NCI-H1417 treated with DMSO at 0.1 percent for 48 hours (cell line): ENCODE measurements around the gene CD109.
"Not testable (repeated sequence)": the region's sequence is repeated elsewhere in the genome, so short reads cannot be mapped to it uniquely, and the experiment has no call there.

Experiments
- DNase-seq: peaks from one replicate; lab custom pipeline; 2025; lab: John Stamatoyannopoulos, UW

CD109 gene

DNA sequence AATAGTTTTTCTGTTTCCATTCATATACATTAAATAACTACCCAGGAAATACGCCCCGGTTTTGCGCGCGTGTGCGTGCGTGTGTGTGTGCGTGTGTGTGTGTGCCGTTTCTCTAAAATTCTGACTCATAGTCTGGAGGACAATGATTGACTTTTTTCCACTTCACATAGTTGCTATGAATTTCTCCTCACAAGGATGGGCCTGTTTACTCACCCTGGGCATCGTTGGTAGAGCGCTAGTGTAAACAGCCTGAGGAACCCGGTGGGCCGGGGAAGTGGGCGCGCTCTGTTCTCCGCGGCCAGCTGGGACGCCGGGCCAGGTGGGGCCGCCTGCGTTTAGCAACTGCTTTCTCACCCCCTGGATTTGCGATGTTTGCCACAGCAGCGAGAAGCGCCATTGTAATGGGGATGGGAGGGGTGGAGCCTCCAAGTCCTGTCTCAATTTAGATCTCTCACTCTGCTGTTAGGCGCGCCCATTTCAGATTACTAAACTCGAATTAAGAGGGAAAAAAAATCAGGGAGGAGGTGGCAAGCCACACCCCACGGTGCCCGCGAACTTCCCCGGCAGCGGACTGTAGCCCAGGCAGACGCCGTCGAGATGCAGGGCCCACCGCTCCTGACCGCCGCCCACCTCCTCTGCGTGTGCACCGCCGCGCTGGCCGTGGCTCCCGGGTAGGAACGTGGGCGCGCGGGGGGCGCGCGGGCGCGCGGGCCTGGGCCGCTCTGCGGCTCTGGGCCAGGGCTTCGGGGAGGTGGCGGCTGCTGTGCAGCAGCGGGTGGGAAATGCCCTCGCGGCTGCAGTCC, at the start of gene CD109:
TSS of gene CD109 (plus strand) at position 585 of the 803 bp plus-strand sequence. CDS start at position 598, 13 bp downstream.
- DNase-seq: no peak

DNA sequence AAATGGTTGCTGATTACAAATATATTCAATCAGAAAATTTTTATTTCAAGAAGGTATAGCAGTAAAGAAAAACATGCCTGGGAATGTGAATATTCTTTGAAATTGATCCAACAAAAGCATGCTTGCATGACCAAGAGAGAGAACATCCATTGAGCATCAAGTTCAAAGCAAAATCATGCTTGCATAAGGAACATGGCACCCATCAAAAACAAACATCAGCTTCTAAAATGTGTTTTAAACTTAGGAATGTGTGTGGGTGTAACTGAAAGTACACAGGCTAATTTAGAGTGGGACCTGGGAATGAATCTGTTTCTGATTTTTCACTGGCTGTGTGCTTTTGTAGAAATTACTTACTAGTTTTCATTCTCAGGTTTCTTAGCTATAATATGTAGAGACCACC, 47.8 kb upstream of the CD109 start:
- DNase-seq: no peak

DNA sequence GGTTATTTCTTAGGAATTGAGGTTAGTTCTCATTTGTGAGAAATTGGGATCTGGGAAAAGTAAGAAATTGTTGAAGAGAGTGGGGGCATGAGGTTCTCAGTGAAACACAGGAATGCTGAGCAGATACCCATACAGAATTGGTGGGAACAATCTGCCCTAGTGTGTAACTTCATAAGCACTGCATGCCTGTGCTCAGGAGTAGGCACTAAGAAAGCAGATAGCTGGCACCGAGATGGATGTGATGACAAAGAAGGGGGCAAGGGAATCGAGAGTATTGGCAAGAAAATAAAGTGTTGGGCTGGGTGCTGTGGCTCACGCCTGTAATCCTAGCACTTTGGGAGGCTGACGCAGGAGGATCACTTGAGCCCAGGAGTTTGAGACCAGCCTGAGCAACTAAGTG, 46.2 kb upstream of the CD109 start:
- DNase-seq: no peak

DNA sequence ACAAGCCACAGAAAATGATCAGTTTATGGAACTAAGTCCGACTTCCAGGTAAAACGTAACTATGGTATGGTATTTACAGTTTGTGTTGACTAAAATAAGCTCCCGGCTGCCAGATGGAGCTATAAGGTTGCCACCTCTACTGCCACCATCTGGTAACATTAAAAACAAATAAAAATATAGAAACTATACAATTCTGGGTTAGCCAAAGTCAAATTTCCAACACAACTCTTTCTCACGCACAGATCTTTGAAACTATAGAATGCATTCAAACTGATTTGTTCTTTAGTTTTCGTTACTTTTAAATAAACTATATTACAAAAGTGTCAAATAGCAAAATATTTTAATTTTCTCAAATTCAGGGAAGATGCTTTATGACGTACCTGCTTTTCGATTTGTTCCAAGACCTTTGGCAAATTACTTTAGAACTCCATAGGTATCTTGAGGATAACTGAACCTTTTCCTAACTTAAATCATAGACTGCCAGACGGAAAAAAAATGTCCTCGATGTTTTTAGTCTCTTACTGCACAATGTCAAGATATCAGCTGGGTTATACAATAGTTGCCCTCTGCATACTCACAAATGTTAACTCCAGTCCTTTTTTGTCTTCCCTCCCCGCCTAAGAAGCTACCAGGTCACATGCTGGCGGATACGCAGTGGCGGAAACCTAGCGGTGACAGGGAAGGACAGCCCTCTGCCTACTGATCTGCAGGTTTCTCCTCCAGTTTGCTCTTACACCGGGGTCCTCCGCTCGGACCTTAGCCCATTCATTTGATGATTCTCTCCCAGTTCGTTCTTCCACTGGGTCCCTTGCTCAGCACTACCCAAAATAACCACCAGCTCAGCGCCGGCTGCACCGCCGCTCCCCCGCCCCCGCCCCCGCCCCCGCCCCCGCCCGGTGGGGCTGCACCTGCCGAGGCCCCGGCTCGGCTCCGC, 43.1 kb upstream of the CD109 start:
- no peak for DNase-seq

DNA sequence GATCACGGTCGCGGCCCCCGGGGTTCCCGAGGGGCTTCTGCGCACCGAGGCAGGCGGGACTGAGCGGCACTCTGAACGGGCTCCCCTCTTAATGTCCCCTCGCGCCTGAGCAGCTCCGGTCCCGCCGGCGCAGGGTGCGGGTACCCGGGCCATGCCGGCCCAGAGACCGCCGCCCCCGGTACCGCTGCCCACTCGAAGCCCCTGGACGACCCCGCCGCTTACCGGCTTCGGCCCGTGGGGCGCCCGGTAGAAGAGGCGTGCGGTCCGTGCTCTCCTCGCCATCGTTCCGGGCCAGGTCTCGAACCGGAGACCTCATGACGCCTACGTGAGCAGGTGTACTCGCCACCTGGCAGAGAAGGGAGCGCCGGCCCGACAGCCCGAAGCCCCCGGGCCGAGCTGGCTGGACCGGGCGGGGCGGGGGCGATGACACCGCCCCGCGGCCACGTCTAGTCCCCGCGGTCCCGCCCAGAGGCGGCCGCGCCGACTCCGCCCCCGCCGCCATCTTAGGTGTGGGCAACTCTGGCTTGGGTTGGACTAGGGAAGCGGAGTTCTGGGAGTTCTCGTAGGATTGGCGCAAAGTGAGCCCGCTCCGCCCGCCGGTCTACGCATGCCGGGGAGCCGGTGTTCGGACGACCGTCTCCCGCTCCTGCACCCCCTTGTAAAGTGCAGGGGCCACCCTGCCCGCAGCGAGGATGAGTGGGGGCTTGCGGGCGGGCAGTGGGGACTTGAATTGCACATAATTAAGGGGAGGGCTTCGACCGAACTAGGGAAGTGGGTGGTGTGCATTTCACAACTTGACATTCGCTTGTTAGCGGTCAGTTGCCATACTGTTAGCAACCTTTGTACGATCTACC, 42.2 kb upstream of the CD109 start, which contains the start of gene SLC17A5:
TSS of gene SLC17A5 (minus strand) at position 422 of the 854 bp plus-strand sequence. CDS start at position 316, 106 bp downstream.
- DNase-seq: peak; percentile 76

DNA sequence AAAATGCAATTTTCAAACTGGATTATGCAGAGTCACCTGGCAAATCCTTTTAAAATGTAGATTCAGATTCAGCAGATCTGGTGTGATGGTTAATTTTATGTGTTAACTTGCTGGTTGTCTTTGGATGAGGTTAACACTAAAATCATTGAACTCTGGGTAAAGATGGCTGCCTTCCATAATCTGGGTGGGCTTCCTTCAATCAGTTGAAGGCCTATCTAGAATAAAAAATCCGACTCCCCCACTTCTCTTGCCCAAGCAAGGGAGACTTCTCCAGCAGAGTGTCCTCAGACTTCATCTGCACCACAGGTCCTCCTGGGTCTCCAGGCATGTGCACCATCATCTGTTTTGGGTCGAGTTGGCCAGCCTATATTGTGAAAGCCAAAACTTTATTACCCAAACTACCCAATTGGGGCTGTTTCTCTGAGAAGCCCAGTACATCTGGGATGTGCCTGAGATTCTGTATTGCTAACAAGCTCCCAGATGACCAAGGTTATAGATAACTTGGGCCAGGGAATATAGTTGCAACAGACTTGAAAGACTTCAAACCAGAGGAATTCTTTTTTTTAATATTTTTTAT, 40.6 kb upstream of the CD109 start:
- DNase-seq: no peak

DNA sequence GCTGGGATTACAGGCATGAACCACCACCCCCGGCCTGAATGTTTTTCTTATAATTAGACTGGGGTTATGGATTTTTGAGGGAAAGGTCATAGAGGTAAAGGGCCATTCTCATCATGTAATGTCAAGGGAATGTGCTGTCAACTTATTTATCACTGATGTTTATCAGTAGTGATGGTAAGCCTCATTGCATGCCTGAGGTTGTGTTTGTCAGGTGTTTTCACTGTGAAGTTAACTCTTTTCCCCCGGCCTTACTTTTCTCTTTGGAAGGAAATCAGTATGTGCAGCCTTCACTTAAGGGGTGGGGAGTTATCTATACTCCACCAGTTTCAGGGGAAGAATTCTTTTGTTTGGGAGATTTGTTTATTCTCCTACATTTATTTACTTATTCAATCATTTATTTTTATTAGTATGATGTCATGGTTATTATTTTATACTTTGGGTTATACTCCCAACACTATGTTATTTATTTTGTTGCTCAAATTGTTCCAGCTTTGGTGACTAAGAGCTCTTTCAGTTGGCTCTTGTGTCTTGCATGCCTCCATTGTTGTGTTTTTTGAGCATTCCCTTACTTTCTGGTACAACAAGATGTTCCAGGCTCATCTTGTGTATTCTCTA, 39.4 kb upstream of the CD109 start:
- no peak for DNase-seq

DNA sequence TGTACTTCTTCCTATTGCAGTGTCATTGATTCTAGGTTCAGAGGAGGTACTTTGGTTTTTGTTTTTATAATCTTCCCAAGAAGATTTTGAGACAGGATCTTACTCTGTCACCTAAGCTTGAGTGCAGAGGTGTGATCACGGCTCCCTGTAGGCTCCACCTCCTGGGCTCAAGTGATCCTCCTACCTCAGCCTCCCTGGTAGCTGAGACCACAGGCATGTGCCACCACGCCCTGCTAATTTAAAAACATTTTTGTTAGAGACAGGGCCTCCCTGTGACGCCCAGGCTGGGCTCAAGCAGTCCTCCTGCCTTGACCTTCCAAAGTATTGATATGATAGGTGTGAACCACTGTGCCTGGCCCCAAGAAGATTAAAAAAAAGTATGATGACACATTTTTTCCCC, 38.8 kb upstream of the CD109 start:
- DNase-seq: no peak

DNA sequence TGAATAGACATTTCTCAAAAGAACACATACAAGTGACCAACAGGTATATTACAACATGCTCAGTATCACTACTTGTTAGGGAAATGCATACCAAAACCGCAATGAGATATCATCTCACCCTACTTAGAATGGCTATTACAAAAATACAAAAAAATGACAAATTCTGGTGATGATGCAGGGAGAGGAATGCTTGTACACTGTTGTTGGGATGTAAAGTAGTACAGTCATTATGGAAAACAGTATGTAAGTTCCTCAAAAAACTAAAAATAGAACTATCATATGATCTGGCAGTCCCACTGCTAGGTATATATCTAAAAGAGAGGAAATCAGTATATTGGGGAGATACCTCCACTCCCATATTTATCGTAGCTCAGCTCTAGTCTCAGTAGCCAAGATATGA, 31.3 kb upstream of the CD109 start:
- no peak for DNase-seq

DNA sequence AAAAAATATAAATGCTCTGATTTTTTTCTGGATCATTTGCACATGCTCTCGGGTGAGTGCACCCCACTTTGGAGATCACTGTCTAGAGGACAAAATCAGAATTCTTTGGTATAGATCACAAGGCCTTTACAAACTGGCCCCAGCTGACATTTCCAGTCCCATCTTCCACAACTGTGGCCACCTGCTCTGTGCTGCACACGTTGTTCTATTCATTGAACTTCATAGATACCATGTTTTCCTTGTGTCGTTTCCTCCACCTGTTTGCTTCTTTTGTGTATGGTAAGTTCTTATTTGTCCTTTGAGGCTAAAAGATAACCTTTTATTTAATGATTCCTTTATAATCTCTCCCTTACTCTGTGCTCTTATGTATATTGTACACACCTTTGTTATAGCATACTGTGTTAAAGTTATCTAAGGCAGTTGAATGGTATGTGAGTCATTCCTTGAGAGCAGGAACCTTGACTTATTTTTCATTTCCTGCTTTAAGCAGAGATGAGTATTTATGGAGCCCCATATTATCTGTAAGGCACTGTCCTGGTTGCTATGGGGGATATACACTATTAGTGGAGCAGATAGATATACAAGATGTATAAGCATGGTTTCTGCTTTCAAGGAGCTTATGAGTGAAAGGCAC, 30.2 kb upstream of the CD109 start:
- no peak for DNase-seq

DNA sequence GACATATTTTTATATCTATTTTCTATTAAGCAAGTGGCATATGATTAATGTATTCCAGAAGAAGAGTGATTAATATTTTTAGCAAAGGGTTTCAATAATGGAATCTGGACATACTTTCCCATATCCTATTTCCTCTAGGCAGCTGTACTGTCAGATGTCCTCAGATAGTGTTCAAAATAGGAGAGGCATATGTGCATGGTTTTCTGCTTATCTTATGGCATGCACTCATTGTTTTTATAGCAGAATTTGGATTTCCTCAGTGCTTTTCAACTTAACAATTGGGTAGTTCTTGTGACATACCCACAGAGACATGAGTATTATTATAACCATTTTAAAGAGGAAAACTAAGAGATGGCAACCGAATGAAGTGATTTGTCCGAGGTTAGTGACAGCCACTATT, 29.6 kb upstream of the CD109 start:
- DNase-seq: no peak

DNA sequence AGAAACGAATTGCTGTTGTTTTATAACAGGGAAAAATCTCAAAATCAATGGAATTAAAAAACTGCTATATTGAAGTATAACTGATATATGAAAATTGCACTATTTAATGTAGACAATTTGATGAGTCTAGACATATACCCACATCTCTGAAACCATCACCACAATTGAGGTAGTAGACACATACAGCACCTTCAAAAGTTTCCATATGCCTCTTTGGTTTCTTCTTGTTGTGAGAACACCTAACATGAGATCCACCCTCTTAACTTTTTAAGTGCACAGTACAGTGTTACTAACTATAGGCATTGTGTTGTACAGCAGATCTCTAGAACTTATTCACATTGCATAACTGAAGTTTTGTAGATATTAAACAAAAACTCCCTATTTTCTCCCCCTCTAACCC, 28.2 kb upstream of the CD109 start:
- DNase-seq: no peak

DNA sequence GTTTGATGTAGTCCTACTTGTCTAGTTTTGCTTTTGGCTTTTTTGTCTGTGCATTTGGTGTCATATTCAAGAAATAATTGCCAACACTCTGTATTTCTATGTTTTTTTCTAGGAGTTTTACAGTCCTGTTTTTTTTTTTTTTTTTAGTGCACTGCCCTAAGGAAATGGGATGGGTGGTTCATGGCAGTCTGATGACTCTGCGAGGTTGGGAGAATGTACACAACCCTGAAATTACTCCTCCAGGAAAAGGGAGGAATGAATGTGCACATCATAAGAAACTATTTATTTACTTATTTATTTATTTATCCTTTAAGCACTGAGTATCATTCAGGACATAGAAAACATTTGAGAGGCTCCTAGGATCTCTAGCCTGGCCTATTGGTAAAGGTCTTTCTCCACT, 27.0 kb upstream of the CD109 start:
- DNase-seq: no peak

DNA sequence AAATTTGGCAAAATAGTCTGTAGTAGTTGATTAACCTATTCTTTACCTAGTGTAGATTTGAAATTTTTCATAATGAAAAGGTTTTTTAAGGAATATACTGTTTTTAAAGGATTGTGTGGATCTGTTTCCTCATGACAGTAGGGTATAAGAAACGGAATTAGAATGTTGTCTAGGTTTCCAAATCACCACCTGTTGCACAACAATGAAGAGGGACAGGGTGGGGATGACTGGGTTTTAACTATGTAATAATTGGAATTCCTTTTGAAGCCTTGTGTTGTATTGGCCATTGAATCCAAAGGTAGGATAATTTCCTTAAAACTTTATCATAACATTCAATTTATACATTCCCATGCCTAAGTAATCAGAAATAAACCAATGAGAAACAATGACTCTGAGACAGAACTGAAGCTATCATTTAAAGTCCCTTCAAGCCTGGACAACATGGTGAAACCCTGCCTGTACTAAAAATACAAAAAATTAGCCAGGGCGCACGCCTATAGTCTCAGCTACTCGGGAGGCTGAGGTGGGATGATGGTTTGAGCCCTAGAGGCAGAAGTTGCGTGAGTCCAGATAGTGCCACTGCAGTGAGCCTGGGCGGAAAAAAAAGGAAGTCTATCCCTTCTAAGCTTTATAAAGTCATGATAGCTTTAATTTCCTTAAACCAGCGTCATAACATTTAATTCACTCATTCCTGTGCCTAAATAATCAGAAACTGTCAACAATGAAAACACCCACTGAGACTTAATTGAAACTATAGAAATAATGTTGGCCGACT, 23.9 kb upstream of the CD109 start:
- DNase-seq: no peak

DNA sequence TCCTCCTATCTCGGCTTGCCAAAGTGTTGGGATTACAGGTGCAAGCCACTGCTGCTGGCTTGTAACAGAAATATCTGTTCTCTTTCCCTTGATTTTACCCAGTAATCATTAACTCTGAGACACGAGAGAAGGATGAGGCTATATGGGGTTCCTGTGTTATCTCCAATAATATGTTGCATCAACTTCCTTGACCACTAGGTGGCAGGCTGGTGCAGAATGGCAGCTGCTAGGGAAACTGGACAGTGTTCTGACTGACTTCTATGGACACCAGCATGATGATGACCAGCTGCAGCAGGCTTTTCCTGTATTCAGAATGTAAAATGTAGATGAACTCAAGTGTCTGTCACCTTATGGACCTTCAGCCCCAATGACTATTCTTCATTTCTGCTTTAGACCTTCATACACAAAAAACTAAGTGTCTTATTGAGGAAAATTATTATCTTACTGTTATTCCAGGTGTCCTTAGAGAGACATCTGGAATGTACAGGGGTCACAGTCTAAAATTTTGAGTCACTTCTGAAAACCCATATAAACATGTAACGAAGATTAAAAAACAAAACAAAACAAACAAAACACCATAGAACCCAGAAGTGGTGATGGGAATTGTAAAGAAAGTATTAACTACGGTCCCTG, 20.4 kb upstream of the CD109 start:
- no peak for DNase-seq

DNA sequence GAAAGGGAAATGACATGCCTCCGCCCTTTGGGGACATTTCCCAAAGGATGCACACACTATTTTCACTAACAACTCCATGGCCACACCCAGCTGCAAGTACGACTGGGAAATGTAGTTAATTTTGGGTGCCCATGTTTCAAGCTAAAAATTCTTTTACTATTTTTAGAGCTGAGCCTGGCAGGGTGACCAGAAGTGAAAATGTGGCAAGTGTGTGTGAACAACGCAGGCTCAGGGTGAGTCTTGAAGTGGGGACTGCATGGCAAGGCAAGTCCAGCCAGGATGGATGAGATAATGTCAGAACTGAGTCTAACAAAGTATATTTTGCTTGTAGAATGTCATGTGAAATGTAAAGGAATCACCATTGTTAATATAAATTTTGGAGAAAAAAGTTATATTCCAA, 17.0 kb upstream of the CD109 start:
- no peak for DNase-seq

DNA sequence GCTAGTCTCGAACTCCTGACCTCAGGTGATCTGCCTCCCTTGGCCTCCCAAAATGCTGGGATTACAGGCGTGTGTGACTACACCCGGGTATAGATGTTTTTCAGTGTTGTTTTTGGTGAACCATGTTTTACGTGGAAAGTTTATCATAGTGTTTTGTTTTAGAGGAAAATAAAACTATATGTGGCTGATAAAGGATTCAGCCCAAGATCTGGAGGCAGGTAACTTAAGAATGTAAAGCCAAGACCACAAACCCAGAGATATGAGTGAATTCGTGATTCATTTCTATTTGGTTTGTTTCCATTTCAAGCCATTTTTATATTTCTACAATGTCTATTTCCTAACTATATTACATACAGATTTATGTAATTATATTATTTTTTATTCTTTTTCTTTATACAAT, 16.2 kb upstream of the CD109 start:
- DNase-seq: not testable (repeated sequence)

DNA sequence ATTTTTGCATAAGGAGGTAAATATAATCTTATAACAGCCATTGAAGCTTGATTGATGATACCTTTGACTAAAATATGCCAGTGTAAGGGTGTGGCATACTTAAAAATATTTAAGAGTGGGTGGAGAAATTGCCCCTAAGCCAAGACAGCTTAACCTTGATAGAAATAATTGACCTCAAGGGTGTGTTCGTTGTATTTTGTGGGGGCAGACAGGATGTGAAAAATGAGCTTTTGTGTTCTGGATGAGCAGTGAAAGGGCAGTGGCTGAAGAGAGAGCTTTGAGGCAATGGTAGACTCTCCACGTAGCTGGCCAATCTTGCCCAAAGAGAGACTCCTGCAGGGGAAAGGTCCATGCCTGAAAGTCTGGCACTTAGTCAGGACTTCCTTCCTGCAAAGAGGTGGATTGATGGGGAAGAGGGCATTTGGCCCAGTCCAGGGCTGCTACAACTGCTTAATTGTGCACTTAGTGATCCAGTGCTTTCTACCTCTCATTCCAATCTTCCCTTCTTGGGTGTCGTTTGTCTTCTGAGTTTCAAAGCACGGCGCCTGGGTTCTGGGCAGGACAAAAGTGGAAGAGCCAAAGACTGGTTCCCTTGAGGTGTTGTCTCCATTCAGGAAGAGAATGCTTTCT, 15.6 kb upstream of the CD109 start:
- DNase-seq: no peak

DNA sequence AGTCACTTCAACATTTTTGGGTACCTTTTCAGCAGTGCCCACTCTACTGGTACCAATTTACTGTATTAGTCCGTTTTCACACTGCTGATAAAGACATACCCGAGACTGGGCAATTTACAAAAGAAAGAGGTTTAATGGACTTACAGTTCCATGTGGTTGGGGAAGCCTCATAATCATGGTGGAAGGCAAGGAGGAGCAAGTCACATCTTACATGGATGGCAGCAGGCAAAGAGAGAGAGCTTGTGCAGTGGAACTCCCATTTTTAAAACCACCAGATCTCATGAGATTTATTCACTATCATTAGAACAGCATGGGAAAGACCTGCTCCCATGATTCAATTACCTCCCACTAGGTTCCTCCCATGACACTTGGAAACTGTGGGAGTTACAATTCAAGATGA, 12.4 kb upstream of the CD109 start:
- DNase-seq: not testable (repeated sequence)
